Measurements from ENCODE around the gene DCTN2. TPM values are rescaled to one million over a fixed set of nuclear protein-coding genes. Genes with fewer than 3 reads are reported as not detected.

Gene DCTN2
- total RNA-seq, 1 donor from 2014 or later, result 107 TPM

GRCh38 chr12:57533108-57533507 is 13.9 kb downstream of the DCTN2 start:
- Histone ChIP-seq H4K20me1 (ENCODE audit: insufficient read depth, low read length) (peaks cover 56% of the 10 kb centered on the region), H3K4me1 (ENCODE audit: insufficient read depth, low read length) (no peaks in the 10 kb centered on the region), H3K4me3 (ENCODE audit: insufficient read depth, low read depth, low read length) (no peak overlapping the region), H2AFZ (ENCODE audit: low read depth, low read length) (no peak overlapping the region), H3K36me3 (ENCODE audit: insufficient read depth, low read length) (peaks cover 69% of the 10 kb centered on the region), H3K9ac (ENCODE audit: low read length) (no peak overlapping the region), H3K9me3 (ENCODE audit: insufficient read depth, low read depth, low read length) (no peaks in the 10 kb centered on the region), H3K4me2 (ENCODE audit: low read length) (no peak overlapping the region), H3K27ac (ENCODE audit: low read depth, low read length) (no peak overlapping the region), H3K79me2 (ENCODE audit: insufficient read depth, low read length) (peaks cover 6% of the 10 kb centered on the region), H3K27me3 (ENCODE audit: insufficient read depth, low read length) (no peaks in the 10 kb centered on the region)
- Mint-ChIP-seq H3K9me3 (ENCODE audit: unreplicated experiment) (no peaks in the 10 kb centered on the region), H3K27me3 (ENCODE audit: low read depth, unreplicated experiment) (no peaks in the 10 kb centered on the region), H3K4me1 (ENCODE audit: low read depth, unreplicated experiment) (peaks cover 2% of the 10 kb centered on the region), H3K36me3 (ENCODE audit: low read depth, unreplicated experiment) (peaks cover 28% of the 10 kb centered on the region), H3K4me3 (ENCODE audit: unreplicated experiment) (no peak overlapping the region), H3K27ac (ENCODE audit: unreplicated experiment) (no peak overlapping the region)
- no peak for FAIRE-seq
- DNase-seq (ENCODE audit: low read depth), result no peak
- TF ChIP-seq EZH2 (IDR thresholded peaks at IDR 0.05; ENCODE audit: insufficient read depth, low read length), result no peak
- TF ChIP-seq, protein P1, sequence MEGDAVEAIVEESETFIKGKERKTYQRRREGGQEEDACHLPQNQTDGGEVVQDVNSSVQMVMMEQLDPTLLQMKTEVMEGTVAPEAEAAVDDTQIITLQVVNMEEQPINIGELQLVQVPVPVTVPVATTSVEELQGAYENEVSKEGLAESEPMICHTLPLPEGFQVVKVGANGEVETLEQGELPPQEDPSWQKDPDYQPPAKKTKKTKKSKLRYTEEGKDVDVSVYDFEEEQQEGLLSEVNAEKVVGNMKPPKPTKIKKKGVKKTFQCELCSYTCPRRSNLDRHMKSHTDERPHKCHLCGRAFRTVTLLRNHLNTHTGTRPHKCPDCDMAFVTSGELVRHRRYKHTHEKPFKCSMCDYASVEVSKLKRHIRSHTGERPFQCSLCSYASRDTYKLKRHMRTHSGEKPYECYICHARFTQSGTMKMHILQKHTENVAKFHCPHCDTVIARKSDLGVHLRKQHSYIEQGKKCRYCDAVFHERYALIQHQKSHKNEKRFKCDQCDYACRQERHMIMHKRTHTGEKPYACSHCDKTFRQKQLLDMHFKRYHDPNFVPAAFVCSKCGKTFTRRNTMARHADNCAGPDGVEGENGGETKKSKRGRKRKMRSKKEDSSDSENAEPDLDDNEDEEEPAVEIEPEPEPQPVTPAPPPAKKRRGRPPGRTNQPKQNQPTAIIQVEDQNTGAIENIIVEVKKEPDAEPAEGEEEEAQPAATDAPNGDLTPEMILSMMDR (IDR thresholded peaks at IDR 0.05; ENCODE audit: insufficient read depth, low read depth, low read length), result no peak

DNA sequence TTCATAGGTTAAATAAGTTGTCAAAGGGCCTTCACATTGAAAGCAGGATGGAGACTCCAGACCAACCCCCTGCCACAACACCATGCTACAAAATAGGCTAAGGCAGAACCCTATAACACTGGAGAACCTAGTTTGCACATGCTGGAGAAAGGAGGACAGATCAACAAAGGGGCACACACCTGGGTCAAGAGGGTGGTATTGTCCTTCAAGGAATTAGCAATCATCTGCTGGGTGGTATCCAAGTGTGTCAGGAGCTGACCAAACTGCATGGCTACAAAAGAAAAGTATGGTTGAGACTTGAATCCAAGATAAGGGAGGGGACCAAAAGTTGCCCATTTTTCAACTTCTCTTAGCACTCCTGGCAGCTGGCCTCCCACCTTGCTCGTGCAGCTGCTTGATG is 15.2 kb downstream of the DCTN2 start:
- H3K36me3 Mint-ChIP-seq (ENCODE audit: low read depth, unreplicated experiment), result peaks cover 28% of the 10 kb centered on the region
- no peak overlapping the region for H3K4me3 ChIP-seq (ENCODE audit: insufficient read depth, low read depth, low read length)
- no peaks in the 10 kb centered on the region for H3K9me3 ChIP-seq (ENCODE audit: insufficient read depth, low read depth, low read length)

More for the DNA sequence above, 15.2 kb downstream of the DCTN2 start:
- Histone ChIP-seq H3K9ac (ENCODE audit: low read length) (no peak overlapping the region), H3K4me1 (ENCODE audit: insufficient read depth, low read length) (no peaks in the 10 kb centered on the region), H3K4me2 (ENCODE audit: low read length) (no peak overlapping the region), H3K79me2 (ENCODE audit: insufficient read depth, low read length) (peaks cover 6% of the 10 kb centered on the region), H3K27me3 (ENCODE audit: insufficient read depth, low read length) (no peaks in the 10 kb centered on the region), H4K20me1 (ENCODE audit: insufficient read depth, low read length) (peaks cover 52% of the 10 kb centered on the region), H3K27ac (ENCODE audit: low read depth, low read length) (no peak overlapping the region), H3K36me3 (ENCODE audit: insufficient read depth, low read length) (peaks cover 72% of the 10 kb centered on the region), H2AFZ (ENCODE audit: low read depth, low read length) (no peak overlapping the region)
- H3K27me3 Mint-ChIP-seq (ENCODE audit: low read depth, unreplicated experiment), result no peaks in the 10 kb centered on the region
- no peak overlapping the region for H3K4me3 Mint-ChIP-seq (ENCODE audit: unreplicated experiment)
- TF ChIP-seq, protein P1 (IDR thresholded peaks at IDR 0.05; ENCODE audit: insufficient read depth, low read depth, low read length), result no peak
- no peak for TF ChIP-seq EZH2 (IDR thresholded peaks at IDR 0.05; ENCODE audit: insufficient read depth, low read length)
- no peak overlapping the region for H3K27ac Mint-ChIP-seq (ENCODE audit: unreplicated experiment)
- FAIRE-seq (no peak), DNase-seq (ENCODE audit: low read depth) (no peak)
- no peaks in the 10 kb centered on the region for H3K9me3 Mint-ChIP-seq (ENCODE audit: unreplicated experiment)
- H3K4me1 Mint-ChIP-seq (ENCODE audit: low read depth, unreplicated experiment), result peaks cover 6% of the 10 kb centered on the region

All from astrocyte (in vitro differentiated cells and primary cell).